GM21390 (cell line): ENCODE measurements around the gene ZNF600.
"Not testable (repeated sequence)": the region's sequence is repeated elsewhere in the genome, so short reads cannot be mapped to it uniquely, and the experiment has no call there.

Experiments used
- ATAC-seq: cut with Tn5 transposase; IDR thresholded peaks from one replicate; pipeline ENCODE4 v1.9.1; 2021; ENCODE audit not compliant: unreplicated experiment

The ZNF600 gene

GRCh38 chr19:52786464-52787354, at the start of gene ZNF600:
Gene ZNF600 (minus strand): TSS chr19:52786791. CDS start chr19:52778888, 7,903 bp downstream.
- ATAC-seq, result peak; percentile 95

- not testable (repeated sequence) for ATAC-seq
Observed at GRCh38 chr19:52834289-52834688, 47.7 kb upstream of the ZNF600 start.

- ATAC-seq, result not testable (repeated sequence)
Observed at GRCh38 chr19:52833541-52833940, 47.0 kb upstream of the ZNF600 start.

- ATAC-seq, result not testable (repeated sequence)
Observed at GRCh38 chr19:52829866-52830265, 43.3 kb upstream of the ZNF600 start.

GRCh38 chr19:52825765-52826164, 39.2 kb upstream of the ZNF600 start:
- ATAC-seq, result no peak

- no peak for ATAC-seq
Observed at GRCh38 chr19:52823676-52824075, 37.1 kb upstream of the ZNF600 start.

GRCh38 chr19:52821204-52821960, 34.8 kb upstream of the ZNF600 start, which contains the start of gene ZNF28:
Gene ZNF28 (minus strand): TSS chr19:52821633. CDS start chr19:52817958, 3,675 bp downstream.
- ATAC-seq, result peak; percentile 91

- ATAC-seq, result not testable (repeated sequence)
Observed at GRCh38 chr19:52820472-52821203, 34.0 kb upstream of the ZNF600 start.

GRCh38 chr19:52809801-52810200, 23.2 kb upstream of the ZNF600 start:
- no peak for ATAC-seq

- not testable (repeated sequence) for ATAC-seq
Observed at GRCh38 chr19:52799950-52800640, 13.5 kb upstream of the ZNF600 start.

- no peak for ATAC-seq
Observed at GRCh38 chr19:52789440-52789839, 2.8 kb upstream of the ZNF600 start.

GRCh38 chr19:52786078-52786463, 520 bp downstream of the ZNF600 start:
- ATAC-seq, result peak; percentile 30

- no peak for ATAC-seq
Observed at GRCh38 chr19:52785506-52785905, 1.1 kb downstream of the ZNF600 start.

GRCh38 chr19:52782864-52783263, 3.7 kb downstream of the ZNF600 start:
- ATAC-seq, result not testable (repeated sequence)

- no peak for ATAC-seq
Observed at GRCh38 chr19:52778811-52779210, 7.8 kb downstream of the ZNF600 start.

GRCh38 chr19:52756447-52756846, 30.1 kb downstream of the ZNF600 start:
- not testable (repeated sequence) for ATAC-seq

- ATAC-seq, result no peak
Observed at GRCh38 chr19:52749780-52750179, 36.8 kb downstream of the ZNF600 start.

- ATAC-seq, result no peak
Observed at GRCh38 chr19:52748336-52748950, 38.1 kb downstream of the ZNF600 start.

- not testable (repeated sequence) for ATAC-seq
Observed at GRCh38 chr19:52745919-52746318, 40.7 kb downstream of the ZNF600 start.

- no peak for ATAC-seq
Observed at GRCh38 chr19:52743091-52743490, 43.5 kb downstream of the ZNF600 start.
